Smooth muscle cell (in vitro differentiated cells): ENCODE data around the gene PAXX. TPM values are rescaled to one million over a fixed set of nuclear protein-coding genes. Genes with fewer than 3 reads are reported as not detected.

Experiments
- DNase-seq: peaks from one replicate; lab custom pipeline; 2025; ENCODE audit not compliant: unreplicated experiment; lab: John Stamatoyannopoulos, UW
- H2AFZ ChIP-seq: fragments of 200-600 bp; sonication (generic); 2 replicates; pipeline ENCODE4 v1.6.0; 2016; ENCODE audit warnings: antibody characterized with exemption, low read depth, mild to moderate bottlenecking
- H3F3A ChIP-seq: fragments of 200-600 bp; sonication (generic); 2 replicates; pipeline ENCODE4 v1.6.0; 2017; ENCODE audit warnings: antibody characterized with exemption, low read depth
- H3K27ac ChIP-seq: fragments of 200-600 bp; sonication (generic); 2 replicates; pipeline ENCODE4 v1.5.1; 2016; ENCODE audit warnings: low read depth, mild to moderate bottlenecking
- H3K27me3 ChIP-seq: fragments of 200-600 bp; sonication (generic); 2 replicates; pipeline ENCODE4 v1.6.1; 2016; ENCODE audit warnings: low read depth, mild to moderate bottlenecking
- H3K36me3 ChIP-seq: fragments of 200-600 bp; sonication (generic); 2 replicates; pipeline ENCODE4 v1.5.1; 2016; ENCODE audit warnings: low read depth
- H3K4me1 ChIP-seq: fragments of 200-600 bp; sonication (generic); 2 replicates; pipeline ENCODE4 v1.5.1; 2016; ENCODE audit warnings: low read depth
- H3K4me2 ChIP-seq: fragments of 200-600 bp; sonication (generic); 2 replicates; pipeline ENCODE4 v1.6.0; 2016; ENCODE audit warnings: mild to moderate bottlenecking
- H3K4me3 ChIP-seq: fragments of 200-600 bp; sonication (generic); 2 replicates; pipeline ENCODE4 v1.5.1; 2016; ENCODE audit warnings: mild to moderate bottlenecking
- H3K79me2 ChIP-seq: fragments of 200-600 bp; sonication (generic); 2 replicates; pipeline ENCODE4 v1.6.0; 2016; ENCODE audit warnings: low read depth, mild to moderate bottlenecking
- H3K9ac ChIP-seq: fragments of 200-600 bp; sonication (generic); 2 replicates; pipeline ENCODE4 v1.6.0; 2016; ENCODE audit warnings: low read depth
- H3K9me3 ChIP-seq: fragments of 200-600 bp; sonication (generic); replicated peaks from 2 replicates; pipeline ENCODE4 v1.5.1; 2016; ENCODE audit warnings: low read depth
- H4K20me1 ChIP-seq: fragments of 200-600 bp; sonication (generic); 2 replicates; pipeline ENCODE4 v1.6.0; 2016; ENCODE audit warnings: low read depth
- CTCF ChIP-seq: fragments of 200-600 bp; sonication (generic); IDR thresholded peaks from 2 replicates; pipeline ENCODE4 v1.5.1; 2017; ENCODE audit warnings: borderline replicate concordance, mild to moderate bottlenecking, antibody characterized with exemption; ENCODE audit not compliant: insufficient read depth, poor library complexity, severe bottlenecking
- WGBS: methylation state at CpG from one replicate; pipeline ENCODE4 v1.1.7; 2016; ENCODE audit warnings: low lambda C conversion rate; 5-methylcytosine and 5-hydroxymethylcytosine counted together
- polyA plus RNA-seq: library from polyadenylated mRNA; unstranded; fragments of >200 nt; fragmentation: Nextera tagmentation; extraction: Ambion mirVana; gene quantifications from 2 replicates; pipeline ENCODE4 v1.2.1, GENCODE V29; 2016
- total RNA-seq: library from RNA; depleted of rRNA; stranded (reverse); fragments of >200 nt; gene quantifications from 2 replicates; pipeline ENCODE4 v1.2.3, GENCODE V29; 2014

The PAXX gene
- total and polyA plus RNA-seq, 2 experiments from 2014 or later = 27.4 to 62.0 TPM

- no peak overlapping the region for H3K9ac ChIP-seq
- H2AFZ ChIP-seq = no peak overlapping the region
- H3K79me2 ChIP-seq = no peaks in the 10 kb centered on the region
- H3F3A ChIP-seq = no peaks in the 10 kb centered on the region
- no peak overlapping the region for H3K27ac ChIP-seq
- no peaks in the 10 kb centered on the region for H3K4me1 ChIP-seq
- no peak overlapping the region for H3K4me3 ChIP-seq
- no peaks in the 10 kb centered on the region for H4K20me1 ChIP-seq
- H3K27me3 ChIP-seq = no peaks in the 10 kb centered on the region
- H3K9me3 ChIP-seq = no peaks in the 10 kb centered on the region
- H3K36me3 ChIP-seq = no peaks in the 10 kb centered on the region
- DNase-seq = no peak
- 40% methylated on average over 9 of the region's 9 CpGs for WGBS
- TF ChIP-seq CTCF = no peak
- no peak overlapping the region for H3K4me2 ChIP-seq
These were observed 43.2 kb downstream of the PAXX start for GRCh38 chr9:137035507-137035834.

- Histone ChIP-seq H3K9ac (no peak overlapping the region), H4K20me1 (no peaks in the 10 kb centered on the region), H2AFZ (no peak overlapping the region), H3K79me2 (no peaks in the 10 kb centered on the region), H3K4me3 (no peak overlapping the region), H3F3A (no peaks in the 10 kb centered on the region), H3K27ac (no peak overlapping the region), H3K27me3 (no peaks in the 10 kb centered on the region), H3K36me3 (no peaks in the 10 kb centered on the region), H3K4me1 (no peaks in the 10 kb centered on the region), H3K4me2 (no peak overlapping the region), H3K9me3 (no peaks in the 10 kb centered on the region)
- whole genome bisulfite sequencing = 81% methylated on average over 8 of the region's 8 CpGs
- TF ChIP-seq CTCF = no peak
- DNase-seq = no peak
These were observed 43.7 kb downstream of the PAXX start for GRCh38 chr9:137035937-137036336.

- Histone ChIP-seq H2AFZ (no peak overlapping the region), H3K9me3 (no peaks in the 10 kb centered on the region), H3K79me2 (no peaks in the 10 kb centered on the region), H3K4me1 (no peaks in the 10 kb centered on the region), H4K20me1 (no peaks in the 10 kb centered on the region), H3K9ac (no peak overlapping the region), H3K27me3 (no peaks in the 10 kb centered on the region), H3K27ac (no peak overlapping the region), H3K4me2 (no peak overlapping the region), H3K4me3 (no peak overlapping the region), H3K36me3 (no peaks in the 10 kb centered on the region), H3F3A (no peaks in the 10 kb centered on the region)
- TF ChIP-seq CTCF = no peak
- 85% methylated on average over 10 of the region's 13 CpGs for WGBS
- DNase-seq = no peak
These were observed 44.8 kb downstream of the PAXX start for GRCh38 chr9:137037035-137037434.

- Histone ChIP-seq H2AFZ (no peak overlapping the region), H3K79me2 (no peaks in the 10 kb centered on the region), H3K9ac (no peak overlapping the region), H3K27me3 (no peaks in the 10 kb centered on the region), H4K20me1 (no peaks in the 10 kb centered on the region), H3K4me3 (no peak overlapping the region), H3K4me2 (no peak overlapping the region), H3K27ac (no peak overlapping the region), H3K9me3 (no peaks in the 10 kb centered on the region), H3K36me3 (no peaks in the 10 kb centered on the region), H3K4me1 (no peaks in the 10 kb centered on the region), H3F3A (no peaks in the 10 kb centered on the region)
- no peak for DNase-seq
- WGBS = 89% methylated on average over 10 of the region's 10 CpGs
- no peak for TF ChIP-seq CTCF
These were observed 45.3 kb downstream of the PAXX start for GRCh38 chr9:137037483-137037882.
